Measurements from ENCODE around the gene STXBP6.

STXBP6 gene

GRCh38 chr14:24868389-24868788 lies 181.6 kb downstream of the STXBP6 start:
- H3K27ac ChIP-seq, result no peak overlapping the region
- TF ChIP-seq, protein P1, sequence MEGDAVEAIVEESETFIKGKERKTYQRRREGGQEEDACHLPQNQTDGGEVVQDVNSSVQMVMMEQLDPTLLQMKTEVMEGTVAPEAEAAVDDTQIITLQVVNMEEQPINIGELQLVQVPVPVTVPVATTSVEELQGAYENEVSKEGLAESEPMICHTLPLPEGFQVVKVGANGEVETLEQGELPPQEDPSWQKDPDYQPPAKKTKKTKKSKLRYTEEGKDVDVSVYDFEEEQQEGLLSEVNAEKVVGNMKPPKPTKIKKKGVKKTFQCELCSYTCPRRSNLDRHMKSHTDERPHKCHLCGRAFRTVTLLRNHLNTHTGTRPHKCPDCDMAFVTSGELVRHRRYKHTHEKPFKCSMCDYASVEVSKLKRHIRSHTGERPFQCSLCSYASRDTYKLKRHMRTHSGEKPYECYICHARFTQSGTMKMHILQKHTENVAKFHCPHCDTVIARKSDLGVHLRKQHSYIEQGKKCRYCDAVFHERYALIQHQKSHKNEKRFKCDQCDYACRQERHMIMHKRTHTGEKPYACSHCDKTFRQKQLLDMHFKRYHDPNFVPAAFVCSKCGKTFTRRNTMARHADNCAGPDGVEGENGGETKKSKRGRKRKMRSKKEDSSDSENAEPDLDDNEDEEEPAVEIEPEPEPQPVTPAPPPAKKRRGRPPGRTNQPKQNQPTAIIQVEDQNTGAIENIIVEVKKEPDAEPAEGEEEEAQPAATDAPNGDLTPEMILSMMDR (IDR thresholded peaks at IDR 0.05), result no peak
- no peak overlapping the region for H3K4me3 ChIP-seq
- no peak for DNase-seq (ENCODE audit: low spot score)

- Histone ChIP-seq H3K27ac (no peak overlapping the region), H3K4me3 (no peak overlapping the region)
- TF ChIP-seq, protein P1 (IDR thresholded peaks at IDR 0.05), result no peak
- no peak for DNase-seq (ENCODE audit: low spot score)
Observed at GRCh38 chr14:24866067-24866639, 183.8 kb downstream of the STXBP6 start.

GRCh38 chr14:24863968-24864684 lies 185.8 kb downstream of the STXBP6 start:
- no peak overlapping the region for H3K4me3 ChIP-seq
- TF ChIP-seq, protein P1 (IDR thresholded peaks at IDR 0.05), result no peak
- no peak for DNase-seq (ENCODE audit: low spot score)
- no peak overlapping the region for H3K27ac ChIP-seq

- Histone ChIP-seq H3K4me3 (no peak overlapping the region), H3K27ac (no peak overlapping the region)
- no peak for DNase-seq (ENCODE audit: low spot score)
- TF ChIP-seq, protein P1 (IDR thresholded peaks at IDR 0.05), result no peak
Observed at GRCh38 chr14:24861083-24861630, 188.8 kb downstream of the STXBP6 start.

DNA sequence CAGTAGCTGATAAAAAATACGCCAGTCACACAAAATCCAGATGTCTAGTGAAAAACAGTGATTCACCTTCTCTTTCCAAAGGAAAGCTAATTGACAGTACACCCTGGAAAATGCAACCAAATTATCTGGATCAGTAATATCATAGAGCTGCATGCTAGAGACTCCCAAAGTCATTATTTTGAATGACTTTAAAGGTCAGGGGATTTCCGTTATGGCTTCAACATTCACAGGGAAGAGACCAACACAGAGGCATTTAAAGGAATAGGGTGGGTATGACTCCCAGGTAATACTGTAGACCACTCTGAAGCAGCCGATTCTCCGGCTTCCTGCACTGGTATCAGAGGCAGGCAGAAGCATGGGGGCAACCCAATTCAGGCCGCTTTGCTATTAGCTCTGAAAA lies 190.4 kb downstream of the STXBP6 start:
- H3K27ac ChIP-seq, result no peak overlapping the region
- no peak for DNase-seq (ENCODE audit: low spot score)
- TF ChIP-seq, protein P1 (IDR thresholded peaks at IDR 0.05), result no peak
- no peak overlapping the region for H3K4me3 ChIP-seq

DNA sequence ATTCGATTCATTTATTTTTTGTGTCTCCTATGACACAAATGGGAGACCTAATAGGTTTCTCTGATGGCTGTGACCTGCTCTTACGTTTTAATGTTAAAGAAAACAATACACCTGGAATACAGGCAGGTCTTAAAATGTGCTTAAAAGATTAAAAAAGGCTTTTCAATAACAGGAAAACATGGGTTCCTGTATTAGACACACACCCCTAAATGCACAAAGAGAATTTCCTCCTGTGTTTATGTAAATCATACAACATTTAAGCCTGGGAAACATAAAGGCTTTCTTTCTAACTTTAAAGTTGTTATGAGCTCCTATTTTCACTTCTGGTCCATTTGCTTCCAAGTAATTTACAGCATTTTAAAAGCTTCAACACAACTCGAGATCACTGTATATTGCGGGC lies 191.3 kb downstream of the STXBP6 start:
- no peak for DNase-seq (ENCODE audit: low spot score)
- no peak overlapping the region for H3K27ac ChIP-seq
- H3K4me3 ChIP-seq, result no peak overlapping the region
- TF ChIP-seq, protein P1 (IDR thresholded peaks at IDR 0.05), result no peak

- TF ChIP-seq, protein P1 (IDR thresholded peaks at IDR 0.05), result no peak
- Histone ChIP-seq H3K27ac (no peak overlapping the region), H3K4me3 (no peak overlapping the region)
- no peak for DNase-seq (ENCODE audit: low spot score)
Observed at GRCh38 chr14:24858052-24858451, 191.9 kb downstream of the STXBP6 start.

Data from coronary artery (tissue), 2 donors.